Panc1 (cell line): ENCODE results near the gene SNRPB2.

Experiments
- POLR2AphosphoS5 ChIP-seq: IDR thresholded peaks from 2 replicates; pipeline ENCODE4 v1.6.1; 2012; ENCODE audit warnings: mild to moderate bottlenecking, low read depth, low read length, moderate library complexity
- TF ChIP-seq, protein P1 (sequence below): fragments of 450-650 bp; IDR thresholded peaks from 2 replicates; pipeline ENCODE4 v1.5.1; 2017; ENCODE audit warnings: mild to moderate bottlenecking

DNA sequence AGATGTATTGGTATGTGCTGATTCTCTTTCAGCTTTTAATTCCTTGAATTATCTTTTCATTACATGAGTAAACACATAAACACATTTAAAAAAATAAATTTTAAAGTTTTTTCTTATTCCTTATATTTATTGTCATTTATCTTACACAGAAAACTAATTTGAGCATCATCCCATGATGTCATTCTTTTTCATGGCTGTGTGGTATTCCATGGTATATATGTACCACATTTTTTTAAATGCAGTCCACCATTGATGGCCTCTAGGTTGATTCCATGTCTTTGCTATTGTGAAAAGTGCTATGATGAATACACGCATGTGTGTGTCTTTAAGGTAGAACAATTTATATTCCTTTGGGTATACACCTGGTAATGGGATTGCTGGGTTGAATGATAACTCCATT is 51.7 kb downstream of the SNRPB2 start:
- TF ChIP-seq, protein P1, sequence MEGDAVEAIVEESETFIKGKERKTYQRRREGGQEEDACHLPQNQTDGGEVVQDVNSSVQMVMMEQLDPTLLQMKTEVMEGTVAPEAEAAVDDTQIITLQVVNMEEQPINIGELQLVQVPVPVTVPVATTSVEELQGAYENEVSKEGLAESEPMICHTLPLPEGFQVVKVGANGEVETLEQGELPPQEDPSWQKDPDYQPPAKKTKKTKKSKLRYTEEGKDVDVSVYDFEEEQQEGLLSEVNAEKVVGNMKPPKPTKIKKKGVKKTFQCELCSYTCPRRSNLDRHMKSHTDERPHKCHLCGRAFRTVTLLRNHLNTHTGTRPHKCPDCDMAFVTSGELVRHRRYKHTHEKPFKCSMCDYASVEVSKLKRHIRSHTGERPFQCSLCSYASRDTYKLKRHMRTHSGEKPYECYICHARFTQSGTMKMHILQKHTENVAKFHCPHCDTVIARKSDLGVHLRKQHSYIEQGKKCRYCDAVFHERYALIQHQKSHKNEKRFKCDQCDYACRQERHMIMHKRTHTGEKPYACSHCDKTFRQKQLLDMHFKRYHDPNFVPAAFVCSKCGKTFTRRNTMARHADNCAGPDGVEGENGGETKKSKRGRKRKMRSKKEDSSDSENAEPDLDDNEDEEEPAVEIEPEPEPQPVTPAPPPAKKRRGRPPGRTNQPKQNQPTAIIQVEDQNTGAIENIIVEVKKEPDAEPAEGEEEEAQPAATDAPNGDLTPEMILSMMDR = no peak
- TF ChIP-seq POLR2AphosphoS5 = no peak
